ENCODE data around the gene SEC22B.
"Not testable (repeated sequence)": the region's sequence is repeated elsewhere in the genome, so short reads cannot be mapped to it uniquely, and the experiment has no call there.

The SEC22B gene

DNA sequence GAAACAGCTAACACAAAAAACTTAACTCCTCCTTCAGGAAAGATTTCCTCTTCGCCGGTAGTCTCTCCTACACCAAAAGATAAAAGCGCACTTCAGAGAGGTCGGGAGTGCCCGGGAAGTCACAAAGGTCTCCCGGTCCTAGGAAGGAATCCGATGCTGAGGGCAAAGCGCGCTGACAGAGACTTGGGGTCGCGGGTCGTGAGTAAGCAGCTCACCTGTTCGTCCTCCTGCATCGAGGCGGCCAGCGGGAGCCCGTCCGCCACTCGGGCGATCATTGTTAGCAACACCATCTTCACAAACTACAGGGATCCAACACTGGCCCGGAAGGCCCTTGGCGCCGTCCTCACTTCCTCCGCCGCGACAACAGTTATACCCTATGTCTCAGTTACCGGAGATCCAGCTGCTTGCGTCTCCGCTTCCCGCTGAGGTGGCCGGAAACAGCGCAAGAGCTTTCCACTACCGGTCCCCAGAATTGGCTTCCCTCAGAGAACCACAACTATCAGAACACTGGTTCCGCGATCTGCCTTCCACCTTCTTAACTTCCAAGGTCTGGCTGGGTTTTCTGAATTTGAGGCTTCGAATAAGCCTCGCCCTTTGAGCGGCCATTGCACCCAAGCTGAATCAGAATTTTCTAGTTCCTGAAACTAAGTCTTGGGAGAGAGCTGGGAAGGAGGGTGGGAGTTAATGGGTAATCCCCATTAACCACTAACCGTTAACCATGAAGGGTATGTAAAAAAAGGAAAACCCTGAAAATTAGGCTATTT is at the start of gene SEC22B:
TSS of gene SEC22B (minus strand) at position 429 of the 764 bp plus-strand sequence. CDS start at position 290, 139 bp downstream.
- in situ Hi-C loops (cut with MboI; ENCODE audit: low sequenced_read_pairs) = no loop called here

DNA sequence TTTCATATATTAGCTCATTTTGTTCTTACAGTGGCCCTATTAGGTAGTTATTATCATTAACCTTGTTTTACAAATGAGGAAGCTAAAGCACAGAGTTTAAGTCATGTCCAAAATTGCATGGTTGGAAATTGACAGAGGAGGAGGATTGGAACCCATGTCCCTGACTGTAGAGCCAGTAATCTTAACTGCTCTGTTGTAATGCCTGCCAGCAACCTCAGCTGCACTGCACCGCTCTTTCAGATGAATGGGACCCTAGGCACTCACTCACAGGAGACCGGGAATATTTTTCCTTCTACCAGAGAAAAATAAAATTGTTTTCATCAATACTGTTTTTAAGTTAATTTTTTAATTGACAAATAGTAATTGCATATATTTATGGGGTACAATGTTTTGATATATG is 41.6 kb upstream of the SEC22B start:
- in situ Hi-C loops (cut with MboI; ENCODE audit: low sequenced_read_pairs) = not testable (repeated sequence)

DNA sequence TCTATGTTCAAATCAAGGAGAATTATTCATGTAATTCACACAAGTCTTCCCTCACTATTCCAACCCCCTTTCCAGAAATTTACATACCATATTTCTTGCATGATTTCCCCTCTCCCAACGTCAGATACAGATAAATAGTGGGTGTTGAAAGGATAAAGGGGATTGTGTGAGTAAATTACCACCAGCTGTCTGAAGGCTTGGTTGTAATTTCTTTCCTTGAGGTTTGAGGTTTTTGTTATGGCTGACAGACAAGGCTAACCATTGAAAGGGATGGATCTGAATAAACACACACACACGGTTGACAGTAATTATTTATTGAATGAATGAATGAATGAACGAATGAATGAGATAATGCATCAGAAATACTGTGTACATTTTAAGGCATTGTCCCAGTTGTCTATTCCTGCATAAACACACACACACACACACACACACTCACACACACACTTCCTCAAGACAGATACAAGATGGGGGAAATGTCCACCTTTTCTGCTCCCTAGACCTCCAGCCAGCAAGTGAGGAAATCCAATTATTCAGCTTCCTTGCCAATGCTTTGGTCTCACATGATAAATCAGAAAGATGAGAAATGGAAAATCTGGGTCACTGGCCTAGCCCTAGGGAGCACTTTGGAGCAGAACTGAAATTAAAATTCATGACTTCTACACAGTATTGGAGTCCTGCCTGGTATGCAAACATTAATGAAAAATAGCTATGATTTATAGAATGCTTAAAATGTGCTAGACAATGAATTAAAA is 41.0 kb upstream of the SEC22B start:
- in situ Hi-C loops (cut with MboI; ENCODE audit: low sequenced_read_pairs) = not testable (repeated sequence)

GRCh38 chr1:120213606-120214005 is 37.3 kb upstream of the SEC22B start:
- in situ Hi-C loops (cut with MboI; ENCODE audit: low sequenced_read_pairs) = not testable (repeated sequence)

- in situ Hi-C loops (cut with MboI; ENCODE audit: low sequenced_read_pairs) = not testable (repeated sequence)
Measured at GRCh38 chr1:120210754-120211153, 34.4 kb upstream of the SEC22B start.

- in situ Hi-C loops (cut with MboI; ENCODE audit: low sequenced_read_pairs) = not testable (repeated sequence)
Measured at GRCh38 chr1:120196863-120197775, 20.8 kb upstream of the SEC22B start.

- in situ Hi-C loops (cut with MboI; ENCODE audit: low sequenced_read_pairs) = not testable (repeated sequence)
Measured at GRCh38 chr1:120188626-120189025, 12.3 kb upstream of the SEC22B start.

- in situ Hi-C loops (cut with MboI; ENCODE audit: low sequenced_read_pairs) = not testable (repeated sequence)
Measured at GRCh38 chr1:120182176-120182707, 5.9 kb upstream of the SEC22B start.

DNA sequence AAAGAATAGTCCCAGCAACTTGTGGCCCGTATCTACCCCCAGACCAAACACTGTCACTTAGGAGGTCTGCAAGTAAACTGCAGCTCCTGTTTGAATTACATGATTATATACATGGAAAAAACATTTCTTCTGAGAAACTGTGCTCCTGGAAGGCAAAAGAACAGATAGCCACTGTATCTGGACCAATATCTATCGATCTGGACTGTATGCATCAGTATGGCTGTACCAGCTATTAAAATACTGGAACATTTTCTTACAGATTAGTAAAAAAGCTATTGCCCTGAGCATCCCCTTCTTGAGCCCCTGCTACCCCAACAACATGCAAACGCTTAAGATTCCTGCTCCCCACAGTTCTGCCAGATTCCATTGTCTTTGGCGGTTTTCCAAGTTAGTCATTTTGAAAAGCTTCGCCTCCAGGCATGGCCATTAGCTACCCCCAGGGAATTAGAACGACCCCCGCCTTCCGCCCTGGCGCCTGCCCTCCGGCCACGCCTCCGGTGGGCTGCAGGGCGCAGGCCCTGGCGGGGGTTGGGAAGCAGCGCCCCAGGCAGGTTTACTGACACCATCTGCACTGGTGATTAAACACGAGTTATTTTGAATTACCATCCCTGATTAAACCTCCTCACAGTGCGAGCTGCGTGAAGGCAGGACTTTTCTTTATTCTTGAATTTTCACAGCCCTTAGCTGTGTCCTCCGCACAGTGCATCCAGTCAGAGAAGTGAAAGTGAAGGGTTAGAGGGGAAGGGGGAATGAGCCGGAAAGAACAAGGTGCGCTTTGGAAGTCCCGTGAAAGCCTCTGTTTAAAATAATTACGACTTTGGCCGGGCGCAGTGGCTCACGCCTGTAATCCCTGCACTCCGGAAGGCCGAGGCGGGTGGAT is 3.7 kb upstream of the SEC22B start:
- in situ Hi-C loops (cut with MboI; ENCODE audit: low sequenced_read_pairs) = not testable (repeated sequence)

DNA sequence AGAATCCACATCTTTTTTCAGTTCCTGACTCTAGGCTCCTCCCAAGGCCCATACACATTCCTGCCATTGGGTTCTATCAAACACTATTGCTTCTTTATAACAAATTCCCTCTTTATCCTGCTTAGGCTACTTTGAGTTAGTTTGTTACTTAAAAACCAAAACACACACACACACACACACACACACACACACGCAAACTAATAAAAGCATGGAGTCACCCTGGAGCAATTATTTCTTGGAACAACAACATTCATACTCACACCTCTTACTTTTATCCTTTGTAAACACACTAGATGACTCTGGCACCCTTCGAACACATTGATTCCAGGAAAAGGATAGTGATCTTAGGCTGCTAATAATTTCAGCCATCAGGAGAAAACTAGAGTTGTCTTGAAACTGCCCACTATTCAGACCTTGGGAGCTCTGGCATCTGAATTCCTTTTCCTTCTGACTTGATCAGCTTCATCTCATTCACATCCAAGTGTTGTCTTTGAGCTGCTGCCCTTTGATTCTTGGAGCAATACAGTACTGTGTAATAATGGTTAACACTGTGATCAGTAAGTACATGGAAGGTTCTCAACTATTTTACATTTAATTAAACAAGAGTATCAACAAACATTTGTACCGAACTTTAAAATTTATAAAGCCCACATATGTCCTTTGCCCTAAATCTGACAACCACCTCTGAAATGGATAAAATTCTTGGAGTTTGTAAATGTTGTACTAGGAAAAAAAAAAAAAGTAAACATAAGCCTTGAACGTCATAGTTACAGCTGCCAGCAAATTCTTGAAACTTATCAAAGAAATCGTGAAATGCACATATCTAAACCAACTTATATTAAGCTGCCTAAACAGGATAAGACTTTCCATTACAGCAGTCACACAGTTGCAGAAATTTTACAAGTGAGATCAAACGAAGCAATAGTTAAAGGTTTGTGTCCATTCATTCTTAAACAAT is 2.8 kb upstream of the SEC22B start:
- in situ Hi-C loops (cut with MboI; ENCODE audit: low sequenced_read_pairs) = no loop called here

- in situ Hi-C loops (cut with MboI; ENCODE audit: low sequenced_read_pairs) = not testable (repeated sequence)
Measured at GRCh38 chr1:120178058-120178457, 1.7 kb upstream of the SEC22B start.

DNA sequence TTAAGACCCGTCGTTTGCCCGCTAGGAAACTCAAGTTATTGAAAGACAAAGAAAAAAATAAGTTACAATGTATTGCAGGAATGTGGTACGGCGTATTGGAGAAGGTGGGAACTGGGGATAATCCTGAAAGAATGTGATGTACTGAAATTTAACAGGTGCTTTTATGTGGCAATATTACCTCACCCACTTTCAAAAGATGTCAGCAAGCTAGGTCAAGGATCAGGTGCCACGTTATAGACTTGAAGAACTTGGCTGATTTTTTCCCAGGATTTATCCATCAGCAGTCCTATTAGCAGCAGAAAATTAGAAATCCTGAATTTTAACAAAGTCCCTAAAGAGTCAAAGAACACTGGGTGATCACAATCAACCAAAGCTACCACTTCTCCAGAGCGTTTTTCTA is 632 bp downstream of the SEC22B start:
- in situ Hi-C loops (cut with MboI; ENCODE audit: low sequenced_read_pairs) = not testable (repeated sequence)

DNA sequence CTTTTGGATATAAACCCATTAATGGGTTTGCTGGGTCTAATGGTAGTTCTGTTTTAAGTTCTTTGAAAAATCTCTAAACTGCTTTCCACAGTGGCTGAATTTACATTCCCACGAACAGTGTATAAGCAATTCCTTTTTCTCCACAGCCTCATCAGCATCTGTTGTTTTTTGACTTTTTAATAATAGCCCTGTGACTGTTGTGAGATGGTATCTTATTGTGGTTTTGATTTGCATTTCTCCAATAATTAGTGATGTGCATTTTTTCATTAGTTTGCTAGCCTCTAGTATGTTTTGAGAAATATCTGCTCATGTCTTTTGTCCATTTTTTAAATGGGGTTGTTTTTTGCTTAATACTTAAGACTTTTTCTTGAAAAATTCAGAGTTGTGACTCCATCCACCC is 11.6 kb downstream of the SEC22B start:
- in situ Hi-C loops (cut with MboI; ENCODE audit: low sequenced_read_pairs) = not testable (repeated sequence)

- in situ Hi-C loops (cut with MboI; ENCODE audit: low sequenced_read_pairs) = not testable (repeated sequence)
Measured at GRCh38 chr1:120162015-120162414, 14.3 kb downstream of the SEC22B start.

GRCh38 chr1:120158495-120158894 is 17.8 kb downstream of the SEC22B start:
- in situ Hi-C loops (cut with MboI; ENCODE audit: low sequenced_read_pairs) = not testable (repeated sequence)

DNA sequence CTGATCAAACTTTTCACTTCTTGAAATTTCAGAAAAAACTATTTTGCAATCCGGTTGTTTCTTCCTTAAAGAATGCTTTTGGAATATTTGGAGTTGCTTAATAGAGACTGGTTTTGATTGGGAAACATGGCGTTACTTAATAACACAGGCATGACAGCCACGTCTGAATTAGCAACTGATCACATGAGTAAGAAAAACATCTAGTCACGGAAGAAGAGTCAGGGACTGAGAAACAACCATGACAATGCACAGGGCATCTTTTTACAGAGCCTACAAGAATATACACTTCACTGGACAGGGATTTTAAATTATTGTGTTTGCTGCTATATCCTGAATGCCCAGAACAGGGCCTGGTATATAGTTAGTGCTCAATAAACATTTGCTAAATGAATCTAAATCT is 18.2 kb downstream of the SEC22B start:
- in situ Hi-C loops (cut with MboI; ENCODE audit: low sequenced_read_pairs) = not testable (repeated sequence)

GRCh38 chr1:120150138-120150822 is 26.0 kb downstream of the SEC22B start:
- in situ Hi-C loops (cut with MboI; ENCODE audit: low sequenced_read_pairs) = not testable (repeated sequence)

GRCh38 chr1:120149420-120150059 is 26.8 kb downstream of the SEC22B start:
- in situ Hi-C loops (cut with MboI; ENCODE audit: low sequenced_read_pairs) = not testable (repeated sequence)
